Endothelial cell (in vitro differentiated cells): ENCODE results near the gene MAGI2. TPM values are rescaled to one million over a fixed set of nuclear protein-coding genes. Genes with fewer than 3 reads are reported as not detected.

ENCODE experiments used
- DNase-seq: peaks from one replicate; pipeline ENCODE4 v3.0.0; 2021; ENCODE audit warnings: low spot score
- H3K27ac Mint-ChIP-seq: one replicate; pipeline ENCODE4 v1.8.0; 2021; ENCODE audit warnings: mixed read lengths, inconsistent platforms; ENCODE audit not compliant: unreplicated experiment
- H3K27me3 Mint-ChIP-seq: one replicate; pipeline ENCODE4 v1.8.0; 2021; ENCODE audit warnings: mild to moderate bottlenecking, moderate library complexity, mixed read lengths, inconsistent platforms; ENCODE audit not compliant: unreplicated experiment
- H3K36me3 Mint-ChIP-seq: one replicate; pipeline ENCODE4 v1.8.0; 2021; ENCODE audit warnings: mild to moderate bottlenecking, low read depth, mixed read lengths, inconsistent platforms; ENCODE audit not compliant: unreplicated experiment
- H3K4me1 Mint-ChIP-seq: one replicate; pipeline ENCODE4 v1.8.0; 2021; ENCODE audit warnings: mild to moderate bottlenecking, mixed read lengths, inconsistent platforms; ENCODE audit not compliant: unreplicated experiment
- H3K4me3 Mint-ChIP-seq: one replicate; pipeline ENCODE4 v1.8.0; 2021; ENCODE audit warnings: mild to moderate bottlenecking, mixed read lengths, inconsistent platforms; ENCODE audit not compliant: unreplicated experiment
- H3K9me3 Mint-ChIP-seq: one replicate; pipeline ENCODE4 v1.8.0; 2021; ENCODE audit warnings: mixed read lengths, inconsistent platforms; ENCODE audit not compliant: unreplicated experiment
- CTCF ChIP-seq: fragments of 200-600 bp; sonication (generic); IDR thresholded peaks from one replicate; pipeline ENCODE4 v1.5.0; 2021; ENCODE audit warnings: antibody characterized with exemption; ENCODE audit not compliant: unreplicated experiment
- total RNA-seq: library from RNA; stranded (reverse); fragmentation: NEBNext Ultra II Directional; extraction: Animal tissue kit (Norgen Biotek cat#: 25700); gene quantifications from one replicate; pipeline ENCODE4 v1.2.1, GENCODE V29; 2021; ENCODE audit not compliant: unreplicated experiment

Gene MAGI2
- total RNA-seq, 1 donor from 2014 or later: 6.3 TPM

GRCh38 chr7:78146546-78146945 is 1306.9 kb downstream of the MAGI2 start:
- no peak overlapping the region for H3K27ac Mint-ChIP-seq
- TF ChIP-seq CTCF: no peak
- H3K4me1 Mint-ChIP-seq: no peaks in the 10 kb centered on the region

GRCh38 chr7:78143661-78144060 is 1309.8 kb downstream of the MAGI2 start:
- Mint-ChIP-seq H3K27ac (no peak overlapping the region), H3K36me3 (no peaks in the 10 kb centered on the region), H3K27me3 (no peaks in the 10 kb centered on the region), H3K4me1 (no peaks in the 10 kb centered on the region), H3K9me3 (no peaks in the 10 kb centered on the region), H3K4me3 (no peak overlapping the region)
- TF ChIP-seq CTCF: no peak
- no peak for DNase-seq

More at GRCh38 chr7:78146546-78146945, 1306.9 kb downstream of the MAGI2 start:
- Mint-ChIP-seq H3K4me3 (no peak overlapping the region), H3K9me3 (no peaks in the 10 kb centered on the region), H3K36me3 (no peaks in the 10 kb centered on the region), H3K27me3 (no peaks in the 10 kb centered on the region)
- DNase-seq: no peak

- Mint-ChIP-seq H3K4me3 (no peak overlapping the region), H3K27me3 (no peaks in the 10 kb centered on the region), H3K9me3 (no peaks in the 10 kb centered on the region), H3K4me1 (no peaks in the 10 kb centered on the region), H3K36me3 (no peaks in the 10 kb centered on the region), H3K27ac (no peak overlapping the region)
- no peak for DNase-seq
- no peak for TF ChIP-seq CTCF
These were observed 1311.8 kb downstream of the MAGI2 start for GRCh38 chr7:78141522-78142281.

GRCh38 chr7:78140109-78140508 is 1313.4 kb downstream of the MAGI2 start:
- no peaks in the 10 kb centered on the region for H3K4me1 Mint-ChIP-seq
- H3K27ac Mint-ChIP-seq: no peak overlapping the region
- no peaks in the 10 kb centered on the region for H3K36me3 Mint-ChIP-seq
- H3K9me3 Mint-ChIP-seq: no peaks in the 10 kb centered on the region
- no peak overlapping the region for H3K4me3 Mint-ChIP-seq
- no peak for DNase-seq
- no peak for TF ChIP-seq CTCF
- no peaks in the 10 kb centered on the region for H3K27me3 Mint-ChIP-seq

GRCh38 chr7:78139335-78139734 is 1314.1 kb downstream of the MAGI2 start:
- Mint-ChIP-seq H3K4me1 (no peaks in the 10 kb centered on the region), H3K9me3 (no peaks in the 10 kb centered on the region), H3K27ac (no peak overlapping the region), H3K4me3 (no peak overlapping the region), H3K36me3 (no peaks in the 10 kb centered on the region), H3K27me3 (no peaks in the 10 kb centered on the region)
- no peak for TF ChIP-seq CTCF
- DNase-seq: no peak
